SH-SY5Y (cell line): ENCODE data around the gene PDZRN4.

Source experiments
- GATA2 ChIP-seq: IDR thresholded peaks from 2 replicates; pipeline ENCODE4 v1.6.1; 2011; ENCODE audit warnings: mild to moderate bottlenecking, low read depth, low read length
- GATA3 ChIP-seq: IDR thresholded peaks from 2 replicates; pipeline ENCODE4 v1.6.1; 2011; ENCODE audit warnings: low read depth, mild to moderate bottlenecking, low read length, moderate library complexity

- no peak for TF ChIP-seq GATA2
- no peak for TF ChIP-seq GATA3
Observed at GRCh38 chr12:41504976-41505375, 316.9 kb downstream of the PDZRN4 start.
